SK-N-SH (cell line): ENCODE measurements around the gene EIF3K. TPM values are rescaled to one million over a fixed set of nuclear protein-coding genes. Genes with fewer than 3 reads are reported as not detected.

Experiments
- CTCF ChIA-PET: fragments of 300-600, 350-600 bp; formaldehyde crosslinking; extraction: SDS; loops from one replicate; lab custom pipeline; 2021; lab: Yijun Ruan, JAX
- POLR2A ChIA-PET: fragments of 350-600 bp; sonication (Branson Sonifier 250); formaldehyde crosslinking; extraction: SDS; loops from one replicate; lab custom pipeline; 2020; ENCODE audit warnings: antibody characterized with exemption, inconsistent platforms; lab: Yijun Ruan, JAX
- DNase-seq: peaks from one replicate; pipeline ENCODE4 v3.0.0; 2012
- H2AFZ ChIP-seq: fragments of 200-600 bp; sonication (generic); 2 replicates; pipeline ENCODE4 v1.8.1; 2016; ENCODE audit warnings: antibody characterized with exemption, mild to moderate bottlenecking, low read depth
- H3F3A ChIP-seq: fragments of 200-600 bp; sonication (generic); replicated peaks from 2 replicates; pipeline ENCODE3; 2016; ENCODE audit warnings: antibody characterized with exemption, mild to moderate bottlenecking; ENCODE audit not compliant: insufficient read depth
- H3K27ac ChIP-seq, 2 experiments: fragments of 200-500 bp in 1 of 2; fragments of 200-600 bp in 1 of 2; sonication (Bioruptor generic) in 1 of 2; sonication (generic), shearing (Covaris generic) in 1 of 2; 2 replicates each; pipeline versions ENCODE4 v1.5.1 to v1.6.1; 2014 to 2016; ENCODE audit warnings: low read depth in 2 of 2, inconsistent platforms in 1 of 2, low read length in 1 of 2, mild to moderate bottlenecking in 1 of 2, mixed read lengths in 1 of 2
- H3K27me3 ChIP-seq: fragments of 200-600 bp; sonication (generic), shearing (Covaris generic); 2 replicates; pipeline ENCODE4 v1.6.1; 2016; ENCODE audit warnings: mixed run types; ENCODE audit not compliant: insufficient read depth
- H3K36me3 ChIP-seq, 2 experiments: fragments of 200-500 bp in 1 of 2; fragments of 200-600 bp in 1 of 2; sonication (Bioruptor generic) in 1 of 2; sonication (generic) in 1 of 2; replicated peaks in 1 of 2; 2 replicates each; pipeline versions ENCODE3 to v1.5.1; 2014 to 2016; ENCODE audit warnings: low read length in 1 of 2, mild to moderate bottlenecking in 1 of 2; ENCODE audit not compliant: insufficient read depth in 2 of 2, control insufficient read depth in 1 of 2
- H3K4me1 ChIP-seq, 2 experiments: fragments of 200-500 bp in 1 of 2; fragments of 200-600 bp in 1 of 2; sonication (Bioruptor generic) in 1 of 2; sonication (generic), shearing (Covaris generic) in 1 of 2; 2 replicates each; pipeline versions ENCODE4 v1.5.1 to v1.6.1; 2014 to 2016; ENCODE audit warnings: low read depth in 1 of 2, low read length in 1 of 2, mixed run types in 1 of 2; ENCODE audit not compliant: insufficient read depth in 2 of 2, control insufficient read depth in 1 of 2
- H3K4me2 ChIP-seq: fragments of 200-600 bp; sonication (generic), shearing (Covaris generic); 2 replicates; pipeline ENCODE4 v1.6.1; 2017; ENCODE audit warnings: mixed run types
- H3K4me3 ChIP-seq, 2 experiments: fragments of 200-500 bp in 1 of 2; fragments of 200-600 bp in 1 of 2; sonication (Bioruptor generic) in 1 of 2; sonication (generic), shearing (Covaris generic) in 1 of 2; 2 replicates each; pipeline versions ENCODE4 v1.5.1 to v1.8.1; 2014 to 2016; ENCODE audit warnings: low read depth in 2 of 2, inconsistent platforms in 1 of 2, low read length in 1 of 2, mild to moderate bottlenecking in 1 of 2, mixed read lengths in 1 of 2, moderate library complexity in 1 of 2
- H3K79me2 ChIP-seq: fragments of 200-600 bp; sonication (generic); 2 replicates; pipeline ENCODE4 v1.8.1; 2017; ENCODE audit warnings: mild to moderate bottlenecking; ENCODE audit not compliant: insufficient read depth
- H3K9ac ChIP-seq: fragments of 200-600 bp; sonication (generic); 2 replicates; pipeline ENCODE4 v1.6.1; 2017; ENCODE audit warnings: mixed run types
- H3K9me2 ChIP-seq: fragments of 200-600 bp; sonication (generic); 2 replicates; pipeline ENCODE4 v1.6.1; 2017; ENCODE audit warnings: mixed run types
- H3K9me3 ChIP-seq: fragments of 200-600 bp; sonication (generic); 2 replicates; pipeline ENCODE4 v1.6.1; 2017; ENCODE audit warnings: mixed run types, mild to moderate bottlenecking, moderate library complexity
- H4K20me1 ChIP-seq: fragments of 200-600 bp; sonication (generic); 2 replicates; pipeline ENCODE4 v1.6.1; 2017; ENCODE audit warnings: mild to moderate bottlenecking, mixed run types; ENCODE audit not compliant: insufficient read depth
- CHD2 ChIP-seq: fragments of 150-350 bp; IDR thresholded peaks from 2 replicates; pipeline ENCODE4 v1.6.1; 2018; ENCODE audit warnings: low read length; ENCODE audit not compliant: partially characterized antibody
- CTCF ChIP-seq: fragments of 200-600 bp; sonication (generic); IDR thresholded peaks from 2 replicates; pipeline ENCODE4 v1.6.1; 2017; ENCODE audit warnings: antibody characterized with exemption, mild to moderate bottlenecking, moderate library complexity
- ELF1 ChIP-seq: IDR thresholded peaks from 2 replicates; pipeline ENCODE4 v1.4.0; 2012
- EP300 ChIP-seq, 2 experiments: IDR thresholded peaks; 2 replicates each; pipeline versions ENCODE4 v1.4.0 to v1.6.1; 2012; ENCODE audit warnings: borderline replicate concordance in 1 of 2, low read depth in 1 of 2, low read length in 1 of 2
- FOXJ3 ChIP-seq: sonication (generic); formaldehyde crosslinking; IDR thresholded peaks from 2 replicates; pipeline ENCODE4 v1.5.1; 2020; ENCODE audit warnings: mild to moderate bottlenecking, missing genetic modification reagents
- GABPA ChIP-seq: IDR thresholded peaks from 2 replicates; pipeline ENCODE4 v1.4.0; 2012; ENCODE audit warnings: low read depth, mild to moderate bottlenecking
- GATA2 ChIP-seq: sonication (generic); formaldehyde crosslinking; IDR thresholded peaks from 2 replicates; pipeline ENCODE4 v1.5.0; 2020; ENCODE audit warnings: mild to moderate bottlenecking, missing genetic modification reagents
- JUND ChIP-seq: IDR thresholded peaks from 2 replicates; pipeline ENCODE4 v1.4.0; 2012
- MAX ChIP-seq: IDR thresholded peaks from 2 replicates; pipeline ENCODE4 v1.4.0; 2012; ENCODE audit warnings: low read depth
- MEF2A ChIP-seq: IDR thresholded peaks from 2 replicates; pipeline ENCODE4 v1.4.0; 2012; ENCODE audit warnings: low read depth, borderline replicate concordance
- MXI1 ChIP-seq: IDR thresholded peaks from 2 replicates; pipeline ENCODE4 v1.6.1; 2012; ENCODE audit warnings: mild to moderate bottlenecking, low read depth, low read length, improper control_type of control experiment
- NFIC ChIP-seq: IDR thresholded peaks from 2 replicates; pipeline ENCODE4 v1.4.0; 2012; ENCODE audit warnings: borderline replicate concordance
- NRF1 ChIP-seq: IDR thresholded peaks from 2 replicates; pipeline ENCODE4 v1.6.1; 2012; ENCODE audit warnings: low read depth, mild to moderate bottlenecking, low read length
- RAD21 ChIP-seq: IDR thresholded peaks from 2 replicates; pipeline ENCODE4 v1.6.1; 2012; ENCODE audit warnings: mild to moderate bottlenecking, low read length
- RCOR1 ChIP-seq: fragments of 150-350 bp; IDR thresholded peaks from 2 replicates; pipeline ENCODE4 v1.6.1; 2017; ENCODE audit warnings: antibody characterized with exemption, low read length
- RFX5 ChIP-seq: IDR thresholded peaks from 2 replicates; pipeline ENCODE4 v1.6.1; 2012; ENCODE audit warnings: mild to moderate bottlenecking, improper control_type of control experiment, low read length
- SIN3A ChIP-seq: IDR thresholded peaks from 2 replicates; pipeline ENCODE4 v1.6.1; 2012; ENCODE audit warnings: low read depth, mild to moderate bottlenecking, low read length, moderate library complexity, borderline replicate concordance
- USF1 ChIP-seq: IDR thresholded peaks from 2 replicates; pipeline ENCODE4 v1.4.0; 2012; ENCODE audit warnings: low read depth, borderline replicate concordance
- WGBS: methylation state at CpG from one replicate; pipeline ENCODE4 v1.1.6; 2017; ENCODE audit warnings: low lambda C conversion rate; 5-methylcytosine and 5-hydroxymethylcytosine counted together
- polyA plus RNA-seq, 3 experiments: library from polyadenylated mRNA; depleted of rRNA; stranded (reverse); fragments of >200 nt; gene quantifications; 2 replicates each; pipeline ENCODE4 v1.2.3, GENCODE V29; 2012

Gene EIF3K
- polyA plus RNA-seq, 1 of the 3 experiments (the other 2 are of a cell fraction) = 484 TPM

DNA sequence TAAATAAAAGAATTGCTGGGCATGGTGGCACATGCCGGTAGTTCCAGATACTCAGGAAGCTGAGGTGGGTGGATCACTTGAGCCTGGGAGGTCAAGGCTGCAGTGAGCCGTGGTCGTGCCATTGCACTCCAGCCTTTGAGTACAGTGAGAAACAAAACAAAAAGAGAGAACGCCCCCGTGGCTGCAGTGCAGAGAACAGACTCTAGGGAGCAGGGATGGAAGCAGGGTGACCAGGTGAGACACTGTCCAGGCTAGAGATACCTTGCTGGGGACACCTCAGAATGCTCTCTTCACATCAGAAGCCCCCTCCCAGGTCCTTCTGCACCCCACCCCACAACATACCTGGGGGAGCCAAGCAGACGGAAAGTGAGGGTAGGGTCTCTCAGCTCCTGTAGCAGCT is 26.0 kb upstream of the EIF3K start:
- TF ChIP-seq NFIC (no peak), GATA2 (CRISPR knock-in tag) (no peak), RCOR1 (no peak), RAD21 (no peak), CHD2 (no peak), RFX5 (no peak), MEF2A (no peak), FOXJ3 (CRISPR knock-in tag) (no peak), CTCF (no peak), USF1 (no peak), MXI1 (no peak), MAX (no peak), JUND (no peak), GABPA (no peak), NRF1 (no peak), ELF1 (no peak), EP300 (IDR thresholded peaks at IDR 0.05; ENCODE audit: borderline replicate concordance in 1 of 2, low read depth in 1 of 2, low read length in 1 of 2) (no peak), SIN3A (no peak)
- CTCF ChIA-PET = interaction anchor here (1.1 to 1.3 kb wide), 2 partner anchors 13 to 41 kb away, joined by 3 to 4 read pairs; no protein-coding TSS in a partner anchor
- POLR2A ChIA-PET = no interaction called here

More for the DNA sequence above, 26.0 kb upstream of the EIF3K start:
- H3K36me3 ChIP-seq = no peaks in the 10 kb centered on the region
- H3K9me2 ChIP-seq = no peaks in the 10 kb centered on the region
- no peaks in the 10 kb centered on the region for H3K79me2 ChIP-seq
- H3K27ac ChIP-seq = no peak overlapping the region
- H3K4me1 ChIP-seq = no peaks in the 10 kb centered on the region; a peak in 1 of 4 replicates
- WGBS = 66% methylated on average over 6 of the region's 6 CpGs
- DNase-seq = peak; percentile 22
- H3K9ac ChIP-seq = no peak overlapping the region
- no peaks in the 10 kb centered on the region for H3K9me3 ChIP-seq
- H4K20me1 ChIP-seq = no peaks in the 10 kb centered on the region
- no peak overlapping the region for H2AFZ ChIP-seq
- H3K27me3 ChIP-seq = no peaks in the 10 kb centered on the region
- H3K4me3 ChIP-seq = no peak overlapping the region
- no peak overlapping the region for H3K4me2 ChIP-seq
- no peaks in the 10 kb centered on the region for H3F3A ChIP-seq
